ENCODE data around the gene GPC1.

The GPC1 gene

GRCh38 chr2:240456447-240457222 lies 21.2 kb downstream of the GPC1 start:
- no peak for TF ChIP-seq CTCF (IDR thresholded peaks at IDR 0.05; ENCODE audit: control insufficient read depth, insufficient read depth, low read depth, low read length, missing control alignments)
- H3K4me3 ChIP-seq (ENCODE audit: control insufficient read depth, low read depth, low read length): no peak overlapping the region
- DNase-seq (ENCODE audit: low read depth): no peak

- DNase-seq (ENCODE audit: low read depth): no peak
- TF ChIP-seq CTCF (IDR thresholded peaks at IDR 0.05; ENCODE audit: control insufficient read depth, insufficient read depth, low read depth, low read length, missing control alignments): no peak
- H3K4me3 ChIP-seq (ENCODE audit: control insufficient read depth, low read depth, low read length): no peak overlapping the region
Measured at GRCh38 chr2:240457223-240458043, 22.0 kb downstream of the GPC1 start.

- no peak for TF ChIP-seq CTCF (IDR thresholded peaks at IDR 0.05; ENCODE audit: control insufficient read depth, insufficient read depth, low read depth, low read length, missing control alignments)
- H3K4me3 ChIP-seq (ENCODE audit: control insufficient read depth, low read depth, low read length): no peak overlapping the region
- no peak for DNase-seq (ENCODE audit: low read depth)
Measured at GRCh38 chr2:240458044-240458899, 22.8 kb downstream of the GPC1 start.

GRCh38 chr2:240458900-240459391 lies 23.5 kb downstream of the GPC1 start:
- DNase-seq (ENCODE audit: low read depth): no peak
- no peak overlapping the region for H3K4me3 ChIP-seq (ENCODE audit: control insufficient read depth, low read depth, low read length)
- no peak for TF ChIP-seq CTCF (IDR thresholded peaks at IDR 0.05; ENCODE audit: control insufficient read depth, insufficient read depth, low read depth, low read length, missing control alignments)

GRCh38 chr2:240459401-240460252 lies 24.2 kb downstream of the GPC1 start:
- no peak for DNase-seq (ENCODE audit: low read depth)
- H3K4me3 ChIP-seq (ENCODE audit: control insufficient read depth, low read depth, low read length): no peak overlapping the region
- no peak for TF ChIP-seq CTCF (IDR thresholded peaks at IDR 0.05; ENCODE audit: control insufficient read depth, insufficient read depth, low read depth, low read length, missing control alignments)
